ENCODE data around the gene BMP15. TPM values are rescaled to one million over a fixed set of nuclear protein-coding genes. Genes with fewer than 3 reads are reported as not detected.

BMP15 gene
- total RNA-seq, 2 donors from 2014 or later: not detected

DNA sequence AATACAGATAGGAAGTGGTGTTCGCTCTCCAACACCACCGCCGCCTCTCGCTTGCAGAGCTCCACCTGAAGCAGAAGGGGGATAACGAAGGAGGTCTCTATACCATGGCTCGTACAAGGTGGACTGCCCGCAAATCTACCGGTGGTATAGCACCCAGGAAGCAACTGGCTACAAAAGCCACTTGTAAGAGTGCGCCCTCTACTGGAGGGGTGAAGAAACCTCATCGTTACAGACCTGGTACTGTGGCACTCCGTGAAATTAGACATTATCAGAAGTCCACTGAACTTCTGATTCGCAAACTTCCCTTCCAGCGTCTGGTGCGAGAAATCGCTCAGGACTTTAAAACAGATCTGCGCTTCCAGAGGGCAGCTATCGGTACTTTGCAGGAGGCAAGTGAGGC is 5.2 kb upstream of the BMP15 start:
- Mint-ChIP-seq H3K36me3 (ENCODE audit: low read depth) (no peaks in the 10 kb centered on the region), H3K27me3 (ENCODE audit: insufficient read depth) (no peaks in the 10 kb centered on the region), H3K27ac (no peak overlapping the region), H3K4me1 (no peaks in the 10 kb centered on the region), H3K4me3 (no peak overlapping the region), H3K9me3 (peaks cover 31% of the 10 kb centered on the region)
- Histone ChIP-seq H3K4me3 (ENCODE audit: low read length) (no peak overlapping the region), H3K9me3 (ENCODE audit: control insufficient read depth, low read length) (no peaks in the 10 kb centered on the region), H3K27me3 (ENCODE audit: control insufficient read depth, insufficient read depth, low read length, poor library complexity, severe bottlenecking) (no peaks in the 10 kb centered on the region), H3K9ac (ENCODE audit: extremely low read depth, low read length, poor library complexity, severe bottlenecking) (no peak overlapping the region), H3K27ac (ENCODE audit: low read depth, low read length) (no peak overlapping the region), H3K4me1 (ENCODE audit: control insufficient read depth, insufficient read depth, low read length) (no peaks in the 10 kb centered on the region), H3K36me3 (ENCODE audit: control insufficient read depth, insufficient read depth, low read length) (no peaks in the 10 kb centered on the region)
- DNase-seq: peak; percentile 44
- TF ChIP-seq, protein P1, sequence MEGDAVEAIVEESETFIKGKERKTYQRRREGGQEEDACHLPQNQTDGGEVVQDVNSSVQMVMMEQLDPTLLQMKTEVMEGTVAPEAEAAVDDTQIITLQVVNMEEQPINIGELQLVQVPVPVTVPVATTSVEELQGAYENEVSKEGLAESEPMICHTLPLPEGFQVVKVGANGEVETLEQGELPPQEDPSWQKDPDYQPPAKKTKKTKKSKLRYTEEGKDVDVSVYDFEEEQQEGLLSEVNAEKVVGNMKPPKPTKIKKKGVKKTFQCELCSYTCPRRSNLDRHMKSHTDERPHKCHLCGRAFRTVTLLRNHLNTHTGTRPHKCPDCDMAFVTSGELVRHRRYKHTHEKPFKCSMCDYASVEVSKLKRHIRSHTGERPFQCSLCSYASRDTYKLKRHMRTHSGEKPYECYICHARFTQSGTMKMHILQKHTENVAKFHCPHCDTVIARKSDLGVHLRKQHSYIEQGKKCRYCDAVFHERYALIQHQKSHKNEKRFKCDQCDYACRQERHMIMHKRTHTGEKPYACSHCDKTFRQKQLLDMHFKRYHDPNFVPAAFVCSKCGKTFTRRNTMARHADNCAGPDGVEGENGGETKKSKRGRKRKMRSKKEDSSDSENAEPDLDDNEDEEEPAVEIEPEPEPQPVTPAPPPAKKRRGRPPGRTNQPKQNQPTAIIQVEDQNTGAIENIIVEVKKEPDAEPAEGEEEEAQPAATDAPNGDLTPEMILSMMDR (conservative IDR thresholded peaks at IDR 0.05): peak; percentile 66
- 98 to 100% methylated on average over 4 to 17 of the region's 17 CpGs for WGBS, 2 experiments (ENCODE audit: insufficient coverage in 1 of 2, insufficient read length in 1 of 2)

DNA sequence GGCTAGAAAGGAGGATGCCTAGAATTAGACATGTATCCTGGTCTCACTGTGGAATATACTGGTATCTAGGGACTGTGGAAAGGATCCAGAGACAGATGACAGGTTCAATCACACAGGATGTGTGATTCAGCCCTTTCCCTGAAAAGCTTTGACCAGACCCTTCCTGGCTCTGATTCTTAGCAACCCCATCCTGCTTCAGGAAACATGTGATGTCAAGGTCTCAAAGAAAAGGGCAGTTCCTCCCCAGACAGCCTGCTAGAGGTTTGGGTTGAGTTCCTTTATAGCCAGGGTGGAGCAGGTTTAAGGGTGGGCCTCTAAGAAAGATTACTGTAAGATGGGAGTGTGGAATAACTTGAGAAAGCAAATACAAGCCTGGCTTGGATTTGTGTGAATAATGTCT is 3.0 kb downstream of the BMP15 start:
- H3K36me3 ChIP-seq (ENCODE audit: control insufficient read depth, insufficient read depth, low read length): no peaks in the 10 kb centered on the region
- no peak overlapping the region for H3K27ac ChIP-seq (ENCODE audit: low read depth, low read length)
- Mint-ChIP-seq H3K9me3 (peaks cover 36% of the 10 kb centered on the region), H3K27ac (no peak overlapping the region), H3K4me3 (no peak overlapping the region), H3K36me3 (ENCODE audit: low read depth) (no peaks in the 10 kb centered on the region), H3K4me1 (no peaks in the 10 kb centered on the region), H3K27me3 (ENCODE audit: insufficient read depth) (peaks cover 3% of the 10 kb centered on the region)
- no peak for DNase-seq
- TF ChIP-seq, protein P1 (conservative IDR thresholded peaks at IDR 0.05): no peak
- H3K9ac ChIP-seq (ENCODE audit: extremely low read depth, low read length, poor library complexity, severe bottlenecking): no peak overlapping the region
- no peaks in the 10 kb centered on the region for H3K9me3 ChIP-seq (ENCODE audit: control insufficient read depth, low read length)
- H3K4me1 ChIP-seq (ENCODE audit: control insufficient read depth, insufficient read depth, low read length): no peaks in the 10 kb centered on the region
- no peaks in the 10 kb centered on the region for H3K27me3 ChIP-seq (ENCODE audit: control insufficient read depth, insufficient read depth, low read length, poor library complexity, severe bottlenecking)
- H3K4me3 ChIP-seq (ENCODE audit: low read length): no peak overlapping the region

DNA sequence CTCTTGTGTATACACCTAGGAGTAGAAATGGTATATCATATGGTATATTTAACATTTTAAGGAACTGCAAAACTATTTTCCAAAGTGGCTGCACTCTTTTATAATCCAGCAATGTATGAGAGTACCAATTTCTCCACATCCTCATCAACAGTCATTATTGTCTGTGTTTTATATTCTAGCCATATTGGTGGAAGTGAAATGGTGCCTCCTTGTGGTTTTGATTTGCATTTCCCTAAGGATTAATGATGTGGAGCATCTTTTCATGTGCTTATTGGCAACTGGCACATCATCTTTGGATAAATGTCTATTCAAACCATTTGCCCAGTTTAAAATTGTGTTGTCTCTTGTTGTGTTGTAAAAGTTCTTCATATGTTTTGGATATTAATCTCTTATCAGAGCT is 9.6 kb downstream of the BMP15 start:
- H3K4me3 ChIP-seq (ENCODE audit: low read length): no peak overlapping the region
- Mint-ChIP-seq H3K36me3 (ENCODE audit: low read depth) (no peaks in the 10 kb centered on the region), H3K27ac (no peak overlapping the region), H3K27me3 (ENCODE audit: insufficient read depth) (peaks cover 3% of the 10 kb centered on the region), H3K9me3 (peaks cover 23% of the 10 kb centered on the region), H3K4me3 (no peak overlapping the region), H3K4me1 (no peaks in the 10 kb centered on the region)
- no peak for DNase-seq
- H3K36me3 ChIP-seq (ENCODE audit: control insufficient read depth, insufficient read depth, low read length): no peaks in the 10 kb centered on the region
- H3K9ac ChIP-seq (ENCODE audit: extremely low read depth, low read length, poor library complexity, severe bottlenecking): no peak overlapping the region
- TF ChIP-seq, protein P1 (conservative IDR thresholded peaks at IDR 0.05): peak; percentile 72
- no peaks in the 10 kb centered on the region for H3K9me3 ChIP-seq (ENCODE audit: control insufficient read depth, low read length)
- no peaks in the 10 kb centered on the region for H3K4me1 ChIP-seq (ENCODE audit: control insufficient read depth, insufficient read depth, low read length)
- H3K27me3 ChIP-seq (ENCODE audit: control insufficient read depth, insufficient read depth, low read length, poor library complexity, severe bottlenecking): no peaks in the 10 kb centered on the region
- no peak overlapping the region for H3K27ac ChIP-seq (ENCODE audit: low read depth, low read length)
